ENCODE results near the gene GABRB3. TPM values are rescaled to one million over a fixed set of nuclear protein-coding genes. Genes with fewer than 3 reads are reported as not detected.

The GABRB3 gene
- total and polyA plus RNA-seq, 2 donors from 2014 or later, result 4.7 to 6.9 TPM

- intact Hi-C loops (cut with DNase I), result no loop called here
- Histone ChIP-seq H3K27me3 (ENCODE audit: control insufficient read depth, insufficient read depth, low read length) (no peaks in the 10 kb centered on the region), H3K4me1 (ENCODE audit: control insufficient read depth in 2 of 3, insufficient read depth in 2 of 3, low read depth in 1 of 3, low read length in 3 of 3) (no peaks in the 10 kb centered on the region), H3K9ac (ENCODE audit: low read length in 3 of 3) (no peak overlapping the region), H3K9me3 (ENCODE audit: control insufficient read depth in 2 of 3, insufficient read depth in 1 of 3, low read length in 3 of 3) (no peaks in the 10 kb centered on the region), H3K27ac (ENCODE audit: low read depth in 2 of 2, low read length in 2 of 2) (no peak overlapping the region), H3K4me3 (ENCODE audit: low read length in 3 of 3) (no peak overlapping the region), H3K36me3 (ENCODE audit: control insufficient read depth in 2 of 3, insufficient read depth in 3 of 3, low read length in 3 of 3) (no peaks in the 10 kb centered on the region)
- no peak for DNase-seq
- TF ChIP-seq CTCF (IDR thresholded peaks at IDR 0.05; ENCODE audit: borderline replicate concordance, extremely low read depth, insufficient read depth), result no peak
- no peak for FAIRE-seq
Measured at GRCh38 chr15:26716069-26716468, 56.8 kb downstream of the GABRB3 start.

- FAIRE-seq (no peak), DNase-seq (no peak)
- no peaks in the 10 kb centered on the region for H3K9me3 ChIP-seq (ENCODE audit: control insufficient read depth in 2 of 3, insufficient read depth in 1 of 3, low read length in 3 of 3)
- no peak overlapping the region for H3K4me3 ChIP-seq (ENCODE audit: low read length in 3 of 3)
- no peaks in the 10 kb centered on the region for H3K36me3 ChIP-seq (ENCODE audit: control insufficient read depth in 2 of 3, insufficient read depth in 3 of 3, low read length in 3 of 3)
- no peak overlapping the region for H3K27ac ChIP-seq (ENCODE audit: low read depth in 2 of 2, low read length in 2 of 2)
- no peak for TF ChIP-seq CTCF (IDR thresholded peaks at IDR 0.05; ENCODE audit: borderline replicate concordance, extremely low read depth, insufficient read depth)
- H3K27me3 ChIP-seq (ENCODE audit: control insufficient read depth, insufficient read depth, low read length), result no peaks in the 10 kb centered on the region
- no peaks in the 10 kb centered on the region for H3K4me1 ChIP-seq (ENCODE audit: control insufficient read depth in 2 of 3, insufficient read depth in 2 of 3, low read depth in 1 of 3, low read length in 3 of 3)
- intact Hi-C loops (cut with DNase I), result no loop called here
- H3K9ac ChIP-seq (ENCODE audit: low read length in 3 of 3), result no peak overlapping the region
Measured at GRCh38 chr15:26713498-26713897, 59.4 kb downstream of the GABRB3 start.

- TF ChIP-seq CTCF (IDR thresholded peaks at IDR 0.05; ENCODE audit: borderline replicate concordance, extremely low read depth, insufficient read depth), result no peak
- Histone ChIP-seq H3K4me3 (ENCODE audit: low read length in 3 of 3) (no peak overlapping the region), H3K4me1 (ENCODE audit: control insufficient read depth in 2 of 3, insufficient read depth in 2 of 3, low read depth in 1 of 3, low read length in 3 of 3) (no peaks in the 10 kb centered on the region), H3K27ac (ENCODE audit: low read depth in 2 of 2, low read length in 2 of 2) (no peak overlapping the region), H3K36me3 (ENCODE audit: control insufficient read depth in 2 of 3, insufficient read depth in 3 of 3, low read length in 3 of 3) (no peaks in the 10 kb centered on the region), H3K9me3 (ENCODE audit: control insufficient read depth in 2 of 3, insufficient read depth in 1 of 3, low read length in 3 of 3) (no peaks in the 10 kb centered on the region), H3K27me3 (ENCODE audit: control insufficient read depth, insufficient read depth, low read length) (no peaks in the 10 kb centered on the region), H3K9ac (ENCODE audit: low read length in 3 of 3) (no peak overlapping the region)
- FAIRE-seq (no peak), DNase-seq (peak in 1 of 5 donors; percentile 29)
- intact Hi-C loops (cut with DNase I), result no loop called here
Measured at GRCh38 chr15:26712335-26712734, 60.5 kb downstream of the GABRB3 start.

GRCh38 chr15:26711445-26711844 is 61.4 kb downstream of the GABRB3 start:
- no peak for FAIRE-seq
- Histone ChIP-seq H3K27me3 (ENCODE audit: control insufficient read depth, insufficient read depth, low read length) (no peaks in the 10 kb centered on the region), H3K27ac (ENCODE audit: low read depth in 2 of 2, low read length in 2 of 2) (no peak overlapping the region), H3K4me1 (ENCODE audit: control insufficient read depth in 2 of 3, insufficient read depth in 2 of 3, low read depth in 1 of 3, low read length in 3 of 3) (no peaks in the 10 kb centered on the region), H3K9ac (ENCODE audit: low read length in 3 of 3) (no peak overlapping the region), H3K4me3 (ENCODE audit: low read length in 3 of 3) (no peak overlapping the region), H3K36me3 (ENCODE audit: control insufficient read depth in 2 of 3, insufficient read depth in 3 of 3, low read length in 3 of 3) (no peaks in the 10 kb centered on the region), H3K9me3 (ENCODE audit: control insufficient read depth in 2 of 3, insufficient read depth in 1 of 3, low read length in 3 of 3) (no peaks in the 10 kb centered on the region)
- no peak for DNase-seq
- no peak for TF ChIP-seq CTCF (IDR thresholded peaks at IDR 0.05; ENCODE audit: borderline replicate concordance, extremely low read depth, insufficient read depth)
- intact Hi-C loops (cut with DNase I), result no loop called here
